DND-41 (cell line): ENCODE data around the gene COCH.

ENCODE experiments used
- ATAC-seq: fragments of 200-7000 bp; cut with Tn5 transposase; 3 replicates; pipeline ENCODE4 v1.9.1; 2021; ENCODE audit warnings: low read depth; ENCODE audit not compliant: insufficient read depth
- DNase-seq: peaks from one replicate; pipeline ENCODE4 v3.0.0-alpha.2; 2020
- H2AFZ ChIP-seq: 2 replicates; pipeline ENCODE4 v1.6.0; 2012; ENCODE audit warnings: low read depth, low read length
- H3K27ac ChIP-seq: 2 replicates; pipeline ENCODE4 v1.5.1; 2012; ENCODE audit warnings: low read length, inconsistent platforms
- H3K27me3 ChIP-seq: fragments of 200-600 bp; sonication (generic); 2 replicates; pipeline ENCODE4 v1.6.0; 2012; ENCODE audit warnings: low read length, mild to moderate bottlenecking, inconsistent platforms; ENCODE audit not compliant: insufficient read depth, poor library complexity
- H3K36me3 ChIP-seq: 2 replicates; pipeline ENCODE4 v1.5.1; 2012; ENCODE audit warnings: low read length, inconsistent platforms; ENCODE audit not compliant: insufficient read depth
- H3K4me1 ChIP-seq: 2 replicates; pipeline ENCODE4 v1.5.1; 2012; ENCODE audit warnings: mild to moderate bottlenecking, low read length; ENCODE audit not compliant: insufficient read depth
- H3K4me2 ChIP-seq: 2 replicates; pipeline ENCODE4 v1.6.0; 2012; ENCODE audit warnings: mild to moderate bottlenecking, moderate library complexity, low read length, inconsistent platforms; ENCODE audit not compliant: insufficient read depth
- H3K4me3 ChIP-seq, 2 experiments: fragments of 200-600 bp in 1 of 2; shearing (Covaris generic) in 1 of 2; 2 replicates each; pipeline ENCODE4 v1.5.1; 2012 to 2016; ENCODE audit warnings: inconsistent platforms in 2 of 2, low read length in 2 of 2, mild to moderate bottlenecking in 2 of 2, low read depth in 1 of 2, moderate library complexity in 1 of 2
- H3K79me2 ChIP-seq: 2 replicates; pipeline ENCODE4 v1.6.0; 2012; ENCODE audit warnings: low read length, inconsistent platforms; ENCODE audit not compliant: insufficient read depth
- H3K9ac ChIP-seq: 2 replicates; pipeline ENCODE4 v1.6.0; 2012; ENCODE audit warnings: low read depth, mild to moderate bottlenecking, inconsistent platforms, low read length, moderate library complexity
- H3K9me3 ChIP-seq: 2 replicates; pipeline ENCODE4 v1.5.1; 2012; ENCODE audit warnings: low read length, moderate library complexity, mild to moderate bottlenecking, inconsistent platforms; ENCODE audit not compliant: insufficient read depth, severe bottlenecking
- H4K20me1 ChIP-seq: 2 replicates; pipeline ENCODE4 v1.6.0; 2012; ENCODE audit warnings: low read length; ENCODE audit not compliant: insufficient read depth
- CTCF ChIP-seq: IDR thresholded peaks from 2 replicates; pipeline ENCODE4 v1.5.1; 2012; ENCODE audit warnings: borderline replicate concordance, low read length, moderate library complexity, mild to moderate bottlenecking; ENCODE audit not compliant: poor library complexity, severe bottlenecking; ENCODE audit errors: extremely low read depth
- EZH2 ChIP-seq: IDR thresholded peaks from 3 replicates; pipeline ENCODE4 v1.6.1; 2012; ENCODE audit warnings: borderline replicate concordance, low read depth, mild to moderate bottlenecking, moderate library complexity, low read length, inconsistent platforms; ENCODE audit not compliant: severe bottlenecking

COCH gene

DNA sequence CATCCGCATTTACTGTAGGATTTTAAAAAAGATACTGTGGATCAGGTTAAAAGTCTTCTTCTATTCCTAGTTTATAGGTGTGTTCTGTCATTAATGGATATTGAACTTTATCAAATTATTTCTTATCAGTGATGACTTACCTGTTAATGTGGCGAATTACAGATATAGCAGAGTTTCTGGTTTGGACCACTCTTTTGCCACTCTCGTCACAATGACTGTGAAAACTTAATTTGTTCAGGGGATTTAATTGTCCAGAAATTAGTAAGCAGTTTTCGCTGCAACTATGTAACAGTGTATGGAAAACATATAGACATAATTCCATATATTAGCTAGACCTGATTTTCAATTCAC lies 14.9 kb downstream of the COCH start:
- Histone ChIP-seq H2AFZ (no peak overlapping the region), H3K4me3 (no peak overlapping the region), H3K36me3 (peaks cover 3% of the 10 kb centered on the region; the same call in 1 of the 2 replicates), H3K79me2 (no peaks in the 10 kb centered on the region), H3K4me2 (no peak overlapping the region), H4K20me1 (no peaks in the 10 kb centered on the region), H3K27ac (no peak overlapping the region), H3K4me1 (no peaks in the 10 kb centered on the region), H3K9me3 (no peaks in the 10 kb centered on the region), H3K27me3 (no peaks in the 10 kb centered on the region), H3K9ac (no peak overlapping the region)
- ATAC-seq (no peak), DNase-seq (no peak)
- no peak for TF ChIP-seq CTCF
- TF ChIP-seq EZH2: no peak

GRCh38 chr14:30893819-30894218 lies 19.5 kb downstream of the COCH start:
- no peak for ATAC-seq

GRCh38 chr14:30894923-30895515 lies 20.7 kb downstream of the COCH start:
- DNase-seq: no peak
- Histone ChIP-seq H4K20me1 (no peaks in the 10 kb centered on the region), H3K79me2 (no peaks in the 10 kb centered on the region), H3K4me3 (no peak overlapping the region), H3K4me2 (no peak overlapping the region), H3K4me1 (no peaks in the 10 kb centered on the region), H3K9me3 (no peaks in the 10 kb centered on the region), H2AFZ (no peak overlapping the region), H3K27ac (no peak overlapping the region), H3K36me3 (peaks cover 38% of the 10 kb centered on the region), H3K9ac (no peak overlapping the region), H3K27me3 (no peaks in the 10 kb centered on the region)
- ATAC-seq: no peak
- TF ChIP-seq EZH2 (no peak), CTCF (no peak)

More at GRCh38 chr14:30893819-30894218, 19.5 kb downstream of the COCH start:
- no peak for TF ChIP-seq EZH2
- TF ChIP-seq CTCF: no peak
- Histone ChIP-seq H3K79me2 (no peaks in the 10 kb centered on the region), H3K9ac (no peak overlapping the region), H4K20me1 (no peaks in the 10 kb centered on the region), H3K36me3 (peaks cover 35% of the 10 kb centered on the region), H2AFZ (no peak overlapping the region), H3K4me1 (no peaks in the 10 kb centered on the region), H3K4me3 (no peak overlapping the region), H3K4me2 (no peak overlapping the region), H3K27ac (no peak overlapping the region), H3K27me3 (no peaks in the 10 kb centered on the region), H3K9me3 (no peaks in the 10 kb centered on the region)
- DNase-seq: no peak
